ENCODE measurements around the gene CARMIL1. TPM values are rescaled to one million over a fixed set of nuclear protein-coding genes. Genes with fewer than 3 reads are reported as not detected.

CARMIL1 gene
- total RNA-seq, result 32.0 and 35.7 TPM in 2 replicates

DNA sequence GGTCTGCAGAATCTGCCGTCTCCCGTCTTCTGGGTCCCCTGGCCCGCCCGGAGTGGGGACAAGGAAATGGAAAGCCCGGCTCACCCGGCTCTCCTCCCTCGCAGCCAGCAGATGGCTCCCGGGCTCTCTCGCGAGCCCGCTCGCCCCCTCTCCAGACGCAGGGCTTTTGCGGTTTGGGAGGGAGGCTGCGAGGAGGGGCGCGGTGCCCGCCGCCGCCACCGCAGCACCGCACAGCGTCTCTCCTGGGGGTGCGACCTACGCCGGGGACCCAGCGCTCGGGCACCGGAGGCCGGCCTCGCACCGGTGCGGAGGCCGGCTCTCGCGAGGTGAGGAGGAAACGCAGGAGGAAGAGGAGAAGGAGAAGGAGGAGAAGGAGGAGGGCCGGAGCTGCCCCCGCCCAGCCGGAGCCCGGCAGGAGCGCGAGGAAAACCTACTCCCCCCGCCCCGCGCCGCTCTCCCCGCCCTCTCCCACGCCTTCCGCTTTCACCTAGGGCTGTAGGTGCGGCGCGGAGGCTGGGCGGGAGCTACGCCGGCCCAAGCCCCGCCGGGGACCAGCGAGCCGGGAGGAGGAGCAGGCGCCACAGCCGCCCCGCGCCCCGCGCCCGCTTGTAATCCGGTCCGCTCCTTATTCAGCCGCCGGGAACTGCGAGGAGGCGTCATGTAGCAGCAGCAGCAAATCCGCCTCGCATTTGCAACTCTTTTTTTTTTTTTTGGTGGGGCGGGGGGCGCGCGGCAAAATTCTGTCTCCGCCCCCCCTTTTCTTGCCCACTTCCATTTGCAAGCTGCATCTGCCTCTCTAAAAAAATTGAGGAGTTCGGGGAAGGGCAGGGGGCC is at the start of gene CARMIL1:
Gene CARMIL1 (plus strand): TSS at position 461 of the 834 bp plus-strand sequence. CDS start 422 bp downstream, outside the sequence.

DNA sequence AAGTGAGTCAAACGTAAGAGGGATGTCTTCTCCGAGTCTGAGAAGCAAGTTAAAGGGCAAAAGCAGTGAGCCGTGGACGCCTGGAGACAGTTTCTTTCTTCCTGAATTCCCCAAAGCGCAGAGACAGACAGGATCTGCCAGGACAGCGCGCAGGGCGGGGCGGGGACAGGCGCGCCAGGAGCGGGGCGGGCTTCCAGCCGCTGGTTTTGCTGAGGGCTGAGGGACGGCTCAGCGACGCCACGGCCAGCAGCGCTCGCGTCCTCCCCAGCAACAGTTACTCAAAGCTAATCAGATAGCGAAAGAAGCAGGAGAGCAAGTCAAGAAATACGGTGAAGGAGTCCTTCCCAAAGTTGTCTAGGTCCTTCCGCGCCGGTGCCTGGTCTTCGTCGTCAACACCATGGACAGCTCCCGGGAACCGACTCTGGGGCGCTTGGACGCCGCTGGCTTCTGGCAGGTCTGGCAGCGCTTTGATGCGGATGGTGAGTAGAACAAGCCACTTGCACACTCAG is 372.9 kb downstream of the CARMIL1 start, which contains the start of gene SCGN:
Gene SCGN (plus strand): TSS at position 209 of the 509 bp plus-strand sequence. CDS start 189 bp downstream, at position 398.

Measured in smooth muscle cell of trachea (primary cell).